ENCODE data around the gene KCNMA1. TPM values are rescaled to one million over a fixed set of nuclear protein-coding genes. Genes with fewer than 3 reads are reported as not detected.
"Not testable (repeated sequence)": the region's sequence is repeated elsewhere in the genome, so short reads cannot be mapped to it uniquely, and the experiment has no call there.

Gene KCNMA1
- total RNA-seq, 1 experiment from 2014 or later = not detected

DNA sequence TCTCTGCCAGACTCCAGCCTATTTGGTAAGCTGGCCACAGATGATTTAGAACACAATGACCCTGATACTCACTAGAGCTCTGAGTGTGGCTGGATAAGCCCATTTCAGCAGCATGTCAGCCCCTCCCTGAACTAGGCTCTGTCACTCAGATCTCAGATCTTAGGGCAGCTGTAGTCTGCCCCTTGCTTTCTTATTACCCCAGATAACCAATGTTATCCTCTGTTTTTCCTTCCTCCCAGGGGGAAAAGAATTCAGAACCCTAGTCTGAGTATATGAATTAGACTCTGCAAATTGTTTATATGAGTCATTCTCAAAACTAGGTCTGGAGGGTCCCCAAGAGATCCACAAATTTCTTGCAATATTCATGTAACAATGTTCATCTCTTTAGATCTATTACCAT, 286.2 kb downstream of the KCNMA1 start:
- in situ Hi-C loops (cut with HindIII; ENCODE audit: low pct_unique_long_range_greater_than_20kb, low sequenced_read_pairs) = no loop called here
- DNase-seq (ENCODE audit: low read depth, low spot score) = no peak

DNA sequence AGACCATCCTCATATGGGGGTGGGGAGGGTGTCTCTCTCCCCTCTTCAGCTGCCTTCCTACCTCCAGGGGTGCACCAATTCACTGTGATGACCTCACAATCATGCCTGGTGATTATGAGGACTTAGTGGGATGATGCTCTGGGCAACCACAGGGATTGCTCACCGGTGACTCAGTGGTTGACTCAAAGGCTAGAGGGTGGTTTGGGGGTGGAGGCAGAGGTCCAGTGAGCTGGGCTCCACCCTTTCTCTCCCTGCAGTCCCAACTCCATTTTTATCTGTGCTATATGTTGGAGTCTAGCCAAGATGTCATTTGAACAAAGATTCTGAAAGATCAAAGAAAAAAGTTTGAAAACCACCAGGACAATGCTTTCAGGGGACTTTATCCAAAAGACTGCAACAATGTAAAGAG, 286.9 kb downstream of the KCNMA1 start:
- peak; percentile 32 for DNase-seq (ENCODE audit: low read depth, low spot score)
- in situ Hi-C loops (cut with HindIII; ENCODE audit: low pct_unique_long_range_greater_than_20kb, low sequenced_read_pairs) = no loop called here

DNA sequence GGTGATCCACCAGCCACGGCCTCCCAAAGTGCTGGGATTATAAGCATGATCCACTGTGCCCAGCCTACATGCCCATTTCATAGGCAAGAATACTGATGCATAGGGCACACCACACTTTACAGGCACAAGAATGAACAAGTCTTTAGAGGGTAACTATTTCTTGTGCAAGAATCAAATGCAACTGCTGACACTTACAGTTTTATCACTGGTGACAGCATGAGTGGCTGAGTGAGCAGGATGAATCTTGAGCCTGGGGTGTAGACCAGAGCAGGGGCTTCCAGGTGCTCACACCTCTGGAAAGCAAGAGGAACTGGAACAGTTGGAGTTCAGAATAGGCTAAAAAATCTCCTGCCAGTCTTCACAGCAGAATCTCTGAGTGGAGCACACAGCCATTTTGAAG, 287.5 kb downstream of the KCNMA1 start:
- in situ Hi-C loops (cut with HindIII; ENCODE audit: low pct_unique_long_range_greater_than_20kb, low sequenced_read_pairs) = no loop called here
- DNase-seq (ENCODE audit: low read depth, low spot score) = no peak

DNA sequence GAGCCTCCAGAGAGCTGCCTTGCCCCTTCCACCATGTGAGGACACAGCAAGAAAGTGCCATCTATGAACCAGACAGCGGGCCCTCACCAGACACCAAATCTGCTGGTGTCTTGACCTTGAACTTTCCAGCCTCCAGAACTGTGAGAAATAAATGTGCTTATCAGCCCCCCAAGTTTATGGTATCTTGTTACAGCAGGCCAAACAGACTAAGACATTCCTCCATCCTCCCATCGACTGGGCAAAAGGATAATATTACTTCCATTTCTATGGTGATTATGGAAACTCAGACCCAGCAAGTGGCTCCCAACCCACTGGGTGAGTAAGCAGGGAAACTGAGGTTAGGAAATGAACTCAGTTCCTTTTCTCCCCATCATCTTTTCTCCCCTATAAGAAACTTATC, 288.4 kb downstream of the KCNMA1 start:
- no peak for DNase-seq (ENCODE audit: low read depth, low spot score)
- in situ Hi-C loops (cut with HindIII; ENCODE audit: low pct_unique_long_range_greater_than_20kb, low sequenced_read_pairs) = no loop called here

DNA sequence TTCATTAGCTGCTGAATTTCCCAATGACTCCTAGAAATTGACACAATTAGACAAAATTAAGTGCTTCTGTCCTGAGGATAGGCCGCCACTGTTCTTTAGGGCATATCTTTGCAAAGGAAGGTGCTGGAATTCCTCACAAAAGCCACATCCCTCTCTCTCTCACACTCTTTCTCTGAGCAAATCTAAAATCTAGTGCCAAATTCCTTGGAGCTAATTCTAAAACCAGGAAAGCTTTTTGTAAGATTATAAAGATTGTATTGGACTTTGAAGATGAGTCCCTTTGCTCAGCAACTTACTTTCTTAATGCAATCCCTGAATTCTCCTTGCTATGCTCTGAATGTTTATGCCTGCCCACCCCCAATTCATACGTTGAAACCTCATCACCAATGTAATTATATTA, 288.9 kb downstream of the KCNMA1 start:
- DNase-seq (ENCODE audit: low read depth, low spot score) = no peak
- in situ Hi-C loops (cut with HindIII; ENCODE audit: low pct_unique_long_range_greater_than_20kb, low sequenced_read_pairs) = no loop called here

DNA sequence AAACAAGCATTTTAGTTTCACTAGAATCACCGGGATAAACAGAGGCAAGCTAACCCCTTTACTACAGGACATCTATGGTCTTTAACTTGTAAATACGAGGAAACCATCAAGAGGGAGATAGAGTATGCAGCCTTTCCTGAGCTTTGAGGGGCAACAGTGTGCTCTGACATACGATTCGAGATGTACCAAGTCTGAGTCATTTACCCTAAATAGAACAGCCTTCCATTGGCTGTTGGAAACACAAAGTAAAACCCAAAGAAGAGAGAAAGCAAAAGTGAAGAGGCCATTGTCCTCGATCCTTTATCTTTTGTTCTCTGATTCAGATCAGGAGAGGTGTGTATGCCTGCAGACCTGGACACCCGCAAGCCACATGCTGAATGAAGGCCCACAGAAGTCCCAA, 289.5 kb downstream of the KCNMA1 start:
- DNase-seq (ENCODE audit: low read depth, low spot score) = no peak
- in situ Hi-C loops (cut with HindIII; ENCODE audit: low pct_unique_long_range_greater_than_20kb, low sequenced_read_pairs) = no loop called here

DNA sequence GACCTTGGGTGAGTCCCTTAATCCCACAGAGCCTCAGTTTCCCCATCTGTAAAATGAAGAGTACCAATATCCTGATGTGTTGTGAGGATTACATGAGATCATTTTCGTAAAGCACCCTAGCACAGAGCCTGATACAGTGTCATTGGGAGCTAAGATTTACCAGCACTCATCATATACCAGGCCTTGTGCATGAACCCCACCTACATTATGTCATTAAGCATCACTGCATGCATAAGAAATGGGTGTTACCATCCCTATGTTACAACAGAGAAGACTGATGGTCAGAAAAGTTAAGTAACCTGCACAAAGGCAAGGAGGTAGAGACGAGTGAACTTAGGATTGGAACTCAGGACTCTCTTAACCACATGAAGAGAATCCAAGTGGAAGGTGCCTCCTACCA, 290.6 kb downstream of the KCNMA1 start:
- no peak for DNase-seq (ENCODE audit: low read depth, low spot score)
- in situ Hi-C loops (cut with HindIII; ENCODE audit: low pct_unique_long_range_greater_than_20kb, low sequenced_read_pairs) = no loop called here

DNA sequence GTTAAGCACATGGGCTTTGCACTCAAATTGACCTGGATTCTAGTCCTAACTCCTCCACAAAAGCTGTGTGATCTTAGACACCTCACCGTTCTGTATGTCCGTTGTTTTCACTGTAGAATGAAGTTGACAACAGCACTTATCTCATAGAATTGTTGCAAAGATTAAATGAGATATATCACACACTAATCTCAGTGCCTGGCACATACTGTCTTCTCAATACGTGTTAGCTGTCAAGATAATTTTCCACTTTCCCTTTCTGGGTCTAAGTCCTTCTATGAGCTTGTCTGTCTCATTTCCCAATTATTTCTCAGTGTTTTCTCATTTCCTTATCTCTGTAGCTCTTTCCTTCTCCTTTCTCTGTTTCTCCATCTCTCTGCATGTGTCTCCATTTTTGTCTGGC, 296.6 kb downstream of the KCNMA1 start:
- DNase-seq (ENCODE audit: low read depth, low spot score) = no peak
- in situ Hi-C loops (cut with HindIII; ENCODE audit: low pct_unique_long_range_greater_than_20kb, low sequenced_read_pairs) = no loop called here

DNA sequence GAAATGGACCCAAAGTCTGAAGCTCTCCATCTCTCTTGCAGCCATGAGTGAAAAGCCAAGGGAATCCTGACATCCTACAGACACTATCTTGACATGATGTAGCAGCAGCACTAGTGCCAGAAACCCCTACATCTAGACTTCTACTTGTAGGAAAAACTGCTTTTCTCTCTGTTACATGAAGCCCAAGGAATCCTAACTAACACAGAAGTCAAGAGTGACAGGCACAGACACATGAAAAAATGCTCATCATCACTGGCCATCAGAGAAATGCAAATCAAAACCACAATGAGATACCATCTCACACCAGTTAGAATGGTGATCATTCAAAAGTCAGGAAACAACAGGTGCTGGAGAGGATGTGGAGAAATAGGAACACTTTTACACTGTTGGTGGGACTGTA, 297.7 kb downstream of the KCNMA1 start:
- DNase-seq (ENCODE audit: low read depth, low spot score); in situ Hi-C loops (cut with HindIII; ENCODE audit: low pct_unique_long_range_greater_than_20kb, low sequenced_read_pairs): not testable (repeated sequence)

DNA sequence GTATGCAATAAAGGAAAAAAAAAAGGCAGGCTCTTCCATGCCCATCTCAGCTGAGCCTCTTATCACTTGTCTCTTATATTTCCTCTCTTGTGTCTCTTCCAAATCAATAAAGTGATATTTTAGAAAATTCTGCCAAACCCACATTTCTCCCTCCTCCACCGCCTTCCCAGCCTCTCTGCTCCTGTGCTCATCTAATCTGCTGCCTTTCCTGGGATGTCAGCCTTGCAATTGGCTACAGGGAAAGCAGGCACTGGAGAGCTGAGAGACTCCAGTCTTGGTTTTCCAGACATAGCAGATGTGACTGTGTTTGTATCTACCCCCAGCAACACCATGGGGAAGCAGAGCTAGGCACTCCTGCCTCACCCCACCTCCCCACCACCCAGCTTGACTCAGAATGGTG, 298.4 kb downstream of the KCNMA1 start:
- in situ Hi-C loops (cut with HindIII; ENCODE audit: low pct_unique_long_range_greater_than_20kb, low sequenced_read_pairs) = no loop called here
- DNase-seq (ENCODE audit: low read depth, low spot score) = no peak

DNA sequence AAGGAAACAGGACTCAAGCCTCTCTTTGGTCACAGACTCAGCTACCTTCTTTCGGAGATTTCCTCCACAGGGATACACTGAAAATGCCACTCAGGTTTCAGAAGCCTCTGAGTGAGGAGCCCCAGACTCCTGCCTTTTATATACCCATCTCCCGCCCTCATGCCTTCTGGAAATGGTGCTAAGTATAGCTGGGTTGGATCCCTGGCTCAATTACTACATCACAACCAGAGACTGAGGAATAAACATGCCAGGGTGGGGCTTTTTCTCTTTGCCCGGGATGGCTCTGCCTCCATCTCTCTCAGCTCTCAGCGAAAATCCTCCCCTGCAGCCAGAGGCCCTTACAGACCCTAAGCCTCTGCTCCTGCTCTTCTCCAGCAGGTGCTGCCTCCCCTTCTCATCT, 299.5 kb downstream of the KCNMA1 start:
- in situ Hi-C loops (cut with HindIII; ENCODE audit: low pct_unique_long_range_greater_than_20kb, low sequenced_read_pairs) = no loop called here
- no peak for DNase-seq (ENCODE audit: low read depth, low spot score)

DNA sequence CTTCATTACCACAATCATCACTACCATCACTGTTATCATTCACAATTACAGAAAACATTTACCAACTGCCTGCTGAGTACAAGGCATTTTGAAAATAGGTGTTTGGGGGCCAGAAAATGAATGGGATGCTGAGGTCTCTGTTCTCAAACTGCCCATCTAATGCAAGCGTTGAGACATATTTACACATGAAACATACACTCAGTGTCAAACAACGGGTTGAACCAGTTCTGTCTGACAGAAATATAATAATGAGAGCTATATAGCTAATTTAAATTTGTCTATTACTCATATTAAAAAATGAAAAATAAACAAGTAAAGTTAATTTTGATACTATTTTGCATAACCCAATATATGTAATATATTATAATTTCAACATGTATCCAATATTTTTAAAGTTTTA, 303.1 kb downstream of the KCNMA1 start:
- in situ Hi-C loops (cut with HindIII; ENCODE audit: low pct_unique_long_range_greater_than_20kb, low sequenced_read_pairs) = no loop called here
- DNase-seq (ENCODE audit: low read depth, low spot score) = no peak

DNA sequence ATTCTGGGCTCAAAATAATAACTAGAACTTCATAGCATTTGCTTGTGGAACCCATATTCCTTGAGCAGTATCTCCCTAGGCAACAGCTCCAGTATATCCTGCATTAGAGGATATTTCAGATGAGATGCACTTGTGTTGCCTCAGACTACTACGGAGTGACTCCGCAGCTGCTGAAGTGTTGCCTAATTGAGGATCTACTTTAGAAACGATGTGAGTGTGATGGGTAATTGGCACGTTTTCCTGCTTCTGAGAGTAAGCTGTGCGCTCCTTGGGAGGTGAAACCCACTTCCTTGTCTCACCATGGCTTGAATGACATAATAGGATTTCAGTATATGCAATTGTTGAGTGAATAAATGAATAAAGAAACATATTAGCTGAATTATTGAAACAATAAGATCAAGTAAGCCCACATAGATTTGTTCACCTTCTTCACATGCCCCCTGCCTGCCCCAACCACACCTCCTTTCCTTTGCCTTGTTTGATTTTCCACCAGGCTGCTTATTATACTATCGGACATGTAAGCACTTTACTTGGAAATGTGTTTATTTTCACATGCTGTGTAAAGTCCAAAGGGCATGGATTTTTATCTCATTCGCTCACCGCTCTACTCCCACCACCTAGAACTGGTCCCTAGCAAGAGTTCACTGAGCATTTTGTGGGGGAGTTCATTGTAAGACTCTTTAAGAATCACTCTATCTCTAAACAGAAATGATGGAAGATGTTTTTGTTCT, 303.8 kb downstream of the KCNMA1 start:
- DNase-seq (ENCODE audit: low read depth, low spot score) = no peak
- in situ Hi-C loops (cut with HindIII; ENCODE audit: low pct_unique_long_range_greater_than_20kb, low sequenced_read_pairs) = no loop called here

DNA sequence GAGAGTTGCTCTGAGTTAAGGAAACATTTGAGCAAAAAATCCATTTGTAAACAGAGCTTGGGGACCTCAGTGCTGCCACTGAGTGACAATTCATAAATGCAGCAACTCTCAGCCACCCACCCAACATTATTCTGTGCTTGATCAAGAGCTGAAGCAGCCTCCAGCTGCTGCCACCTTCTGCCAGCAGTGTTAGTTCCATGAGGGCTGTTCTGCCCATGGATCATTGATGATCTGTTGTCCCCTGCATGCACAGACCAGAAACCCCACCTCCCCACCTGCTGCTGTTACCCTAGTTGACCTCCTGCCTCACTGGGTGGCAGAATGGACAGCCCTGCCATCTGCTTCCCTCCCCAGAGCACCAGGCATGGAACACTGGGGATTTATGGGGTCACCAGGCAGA, 305.4 kb downstream of the KCNMA1 start:
- in situ Hi-C loops (cut with HindIII; ENCODE audit: low pct_unique_long_range_greater_than_20kb, low sequenced_read_pairs) = no loop called here
- no peak for DNase-seq (ENCODE audit: low read depth, low spot score)

DNA sequence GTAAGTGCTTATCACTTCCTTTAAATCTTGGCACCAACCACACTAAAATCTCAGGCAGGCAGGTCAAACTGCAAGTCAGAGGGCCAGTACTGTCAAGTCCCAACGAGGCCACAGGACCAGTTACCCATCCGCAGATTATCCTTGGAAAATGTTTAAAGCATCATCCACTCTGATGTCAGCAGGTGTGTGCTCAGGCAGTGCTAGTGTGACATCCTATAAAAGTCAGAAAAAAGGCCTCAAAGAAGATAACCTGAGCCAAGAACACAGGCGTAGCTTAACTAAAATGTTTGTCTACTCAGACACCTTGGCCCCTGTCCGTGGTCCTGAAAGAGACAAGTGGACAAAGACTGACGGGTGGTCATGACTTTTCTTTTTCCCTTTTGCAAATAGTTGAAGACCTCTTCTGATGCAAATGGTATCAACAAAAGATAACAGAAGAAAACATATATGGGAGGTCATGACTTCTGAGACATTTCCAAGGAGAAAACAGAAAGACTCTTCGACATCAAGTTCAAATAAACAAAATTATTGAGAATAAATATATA, 309.3 kb downstream of the KCNMA1 start:
- in situ Hi-C loops (cut with HindIII; ENCODE audit: low pct_unique_long_range_greater_than_20kb, low sequenced_read_pairs) = no loop called here
- peak; percentile 7 for DNase-seq (ENCODE audit: low read depth, low spot score)

DNA sequence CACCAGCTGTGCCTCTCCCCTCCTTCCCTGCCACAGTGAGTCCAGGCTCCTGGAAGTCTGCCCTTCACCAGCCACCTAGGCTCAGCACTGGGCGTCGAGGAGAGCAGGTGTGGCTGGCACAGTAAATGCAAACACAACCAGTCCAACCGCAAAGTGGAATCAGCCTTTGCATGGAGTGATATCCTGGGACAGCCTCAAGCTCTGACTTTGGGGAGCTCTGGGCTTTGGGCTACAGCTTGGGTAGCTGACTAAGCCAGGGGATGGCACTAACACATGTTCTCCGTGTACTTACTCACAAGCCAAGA, 312.4 kb downstream of the KCNMA1 start:
- in situ Hi-C loops (cut with HindIII; ENCODE audit: low pct_unique_long_range_greater_than_20kb, low sequenced_read_pairs) = no loop called here
- DNase-seq (ENCODE audit: low read depth, low spot score) = no peak

DNA sequence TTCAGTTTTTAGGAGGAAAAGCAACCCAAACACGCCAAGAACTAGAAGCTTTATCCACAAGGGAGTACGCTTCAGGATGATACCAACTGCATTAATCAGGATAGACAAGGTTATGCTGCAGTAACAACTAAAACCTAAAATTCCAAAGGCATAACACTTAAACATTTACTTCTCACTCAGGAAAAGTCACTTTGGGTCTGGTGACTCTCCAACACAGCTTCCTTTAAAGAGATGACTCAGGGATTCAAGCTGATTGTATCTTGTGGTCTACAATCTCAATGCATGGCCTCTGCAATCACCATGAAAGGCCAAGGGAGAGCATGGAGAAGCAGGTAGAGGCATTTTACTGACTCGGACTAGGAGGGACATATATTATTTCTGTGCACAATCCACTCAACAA, 315.8 kb downstream of the KCNMA1 start:
- in situ Hi-C loops (cut with HindIII; ENCODE audit: low pct_unique_long_range_greater_than_20kb, low sequenced_read_pairs) = no loop called here
- no peak for DNase-seq (ENCODE audit: low read depth, low spot score)

DNA sequence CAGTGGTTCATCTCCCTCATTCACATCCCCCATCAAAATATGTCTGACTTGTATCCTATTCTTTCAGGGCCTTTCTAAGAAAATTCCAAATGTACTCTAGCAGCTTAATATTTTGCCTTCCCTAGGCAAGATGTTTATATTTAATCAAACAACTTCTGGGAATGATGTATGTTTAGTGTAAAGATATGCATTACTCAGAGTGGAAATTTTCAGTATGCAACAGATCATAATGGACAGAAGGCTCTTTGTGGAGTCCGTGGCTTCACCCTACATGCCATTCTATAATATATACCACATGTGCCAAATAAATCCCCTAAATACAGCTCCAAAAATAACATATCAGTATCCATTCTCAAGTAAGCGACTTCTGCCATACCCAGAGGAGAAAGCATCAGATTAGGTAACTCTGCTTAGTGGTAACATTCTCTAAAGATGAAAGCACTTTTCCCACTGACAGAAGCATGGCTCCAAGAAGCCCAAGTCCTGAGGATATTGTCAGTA, 316.6 kb downstream of the KCNMA1 start:
- in situ Hi-C loops (cut with HindIII; ENCODE audit: low pct_unique_long_range_greater_than_20kb, low sequenced_read_pairs) = no loop called here
- no peak for DNase-seq (ENCODE audit: low read depth, low spot score)

DNA sequence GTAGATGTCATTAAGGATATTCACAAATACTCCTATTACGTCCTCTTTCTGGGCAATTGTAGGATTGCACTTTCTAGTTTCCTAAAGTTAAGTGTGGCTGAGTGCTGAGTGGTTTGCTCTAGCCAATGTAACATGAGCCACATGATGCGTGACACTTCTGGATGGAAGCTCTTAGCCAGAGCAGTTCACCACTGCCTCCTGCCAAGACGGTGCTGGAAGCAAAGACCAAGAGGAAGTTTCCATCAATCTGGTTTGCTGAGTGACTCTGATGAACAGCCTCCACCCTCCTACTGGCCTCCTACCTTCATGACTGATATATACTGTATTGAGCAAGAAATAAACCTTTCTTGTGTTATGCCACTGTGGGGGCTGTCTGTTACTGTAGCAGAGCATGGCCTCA, 318.1 kb downstream of the KCNMA1 start:
- in situ Hi-C loops (cut with HindIII; ENCODE audit: low pct_unique_long_range_greater_than_20kb, low sequenced_read_pairs) = no loop called here
- DNase-seq (ENCODE audit: low read depth, low spot score) = no peak

DNA sequence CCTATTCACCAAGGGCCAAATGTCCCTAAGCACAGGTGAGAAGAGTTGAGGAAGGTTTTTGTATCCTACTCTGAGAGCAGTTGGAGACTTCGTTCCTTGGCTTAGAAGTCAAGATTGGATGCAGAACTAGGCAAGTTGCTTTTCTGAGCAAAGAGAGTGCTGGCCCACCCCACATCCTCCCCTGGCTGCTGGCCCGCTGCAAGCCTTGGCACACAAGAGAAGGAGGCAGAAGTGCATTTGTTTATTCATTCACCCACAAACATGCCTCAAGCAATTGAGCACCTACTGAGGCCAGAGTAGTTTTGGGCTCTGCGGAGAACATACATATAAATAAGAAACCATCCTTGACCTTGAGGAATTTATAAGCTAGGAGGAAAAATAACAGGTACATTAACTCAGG, 318.9 kb downstream of the KCNMA1 start:
- DNase-seq (ENCODE audit: low read depth, low spot score) = no peak
- in situ Hi-C loops (cut with HindIII; ENCODE audit: low pct_unique_long_range_greater_than_20kb, low sequenced_read_pairs) = no loop called here
